K562 (cell line): ENCODE results near the gene EPO. TPM values are rescaled to one million over a fixed set of nuclear protein-coding genes. Genes with fewer than 3 reads are reported as not detected.

Source experiments
- ATAC-seq: fragments of 200-7000 bp; cut with Tn5 transposase; 3 replicates; pipeline ENCODE4 v1.9.1; 2020; ENCODE audit warnings: moderate library complexity
- BruUV-seq: library from RNA; stranded (reverse); fragments of 400-500 nt; replicated peaks from 2 replicates; lab custom pipeline; 2021; lab: Mats Ljungman, UMichigan
- CTCF ChIA-PET: fragments of 300-600 bp; formaldehyde crosslinking; extraction: SDS; loops from one replicate; lab custom pipeline; 2021; ENCODE audit warnings: low intra/inter-chr PET ratio; lab: Yijun Ruan, JAX
- POLR2A ChIA-PET: fragments of 300-600, 350-650 bp; sonication (Branson Sonifier 250); formaldehyde crosslinking; extraction: SDS; loops from one replicate; lab custom pipeline; 2021; ENCODE audit warnings: antibody characterized with exemption, inconsistent platforms; lab: Yijun Ruan, JAX
- DNase-seq, 4 experiments: peaks; one replicate each; pipeline versions ENCODE4 v3.0.0 to v3.0.0-alpha.2; 2011 to 2018; ENCODE audit warnings: low spot score in 3 of 4, mixed read lengths in 3 of 4; ENCODE audit errors: extremely low read depth in 1 of 4
- FAIRE-seq: peaks from 2 replicates; lab custom pipeline; 2011; peaks lifted over from hg19 to GRCh38; lab: Jason Lieb, UNC
- H2AFZ ChIP-seq: 2 replicates; pipeline ENCODE4 v1.6.0; 2011; ENCODE audit warnings: low read depth, low read length, control low read depth, inconsistent platforms
- H3K27ac ChIP-seq: fragments of 200-600 bp; 3 replicates; pipeline ENCODE4 v1.8.0; 2011; ENCODE audit warnings: low read depth, mild to moderate bottlenecking, control low read depth, inconsistent platforms, low read length, moderate library complexity, mixed read lengths; ENCODE audit errors: extremely low read depth
- H3K27me3 ChIP-seq, 2 experiments: fragments of 300-600 bp in 1 of 2; 2 replicates in 1 of 2; 3 replicates in 1 of 2; pipeline versions ENCODE4 v1.6.0 to v1.8.0; 2011; ENCODE audit warnings: inconsistent platforms in 2 of 2, low read length in 2 of 2, mild to moderate bottlenecking in 1 of 2, mixed read lengths in 1 of 2, moderate library complexity in 1 of 2; ENCODE audit not compliant: control insufficient read depth in 2 of 2, insufficient read depth in 2 of 2
- H3K36me3 ChIP-seq: fragments of 300-600 bp; 3 replicates; pipeline ENCODE4 v1.8.0; 2011; ENCODE audit warnings: mild to moderate bottlenecking, low read length, inconsistent platforms; ENCODE audit not compliant: control insufficient read depth, insufficient read depth
- H3K4me1 ChIP-seq, 2 experiments: fragments of 200-600 bp in 1 of 2; replicated peaks in 1 of 2; 2 replicates in 1 of 2; 3 replicates in 1 of 2; pipeline versions ENCODE4 v1.5.1 to v1.8.0; 2011; ENCODE audit warnings: inconsistent platforms in 2 of 2, low read length in 2 of 2, mild to moderate bottlenecking in 1 of 2, mixed read lengths in 1 of 2, moderate library complexity in 1 of 2; ENCODE audit not compliant: control insufficient read depth in 2 of 2, insufficient read depth in 2 of 2
- H3K4me2 ChIP-seq: 2 replicates; pipeline ENCODE4 v1.6.1; 2011; ENCODE audit warnings: low read length, control low read depth, inconsistent platforms, mixed read lengths; ENCODE audit not compliant: insufficient read depth
- H3K4me3 ChIP-seq: fragments of 200-600 bp; sonication (generic), shearing (Covaris generic); 2 replicates; pipeline ENCODE4 v1.5.1; 2016; ENCODE audit warnings: control low read depth, inconsistent platforms
- H3K79me2 ChIP-seq: fragments of 200-600 bp; 3 replicates; pipeline ENCODE4 v1.8.0; 2011; ENCODE audit warnings: low read length, inconsistent platforms; ENCODE audit not compliant: control insufficient read depth, insufficient read depth
- H3K9ac ChIP-seq, 2 experiments: 2 replicates each; pipeline versions ENCODE4 v1.6.0 to v1.6.1; 2011; ENCODE audit warnings: low read depth in 2 of 2, low read length in 2 of 2, control low read depth in 1 of 2, inconsistent platforms in 1 of 2, mild to moderate bottlenecking in 1 of 2, mixed read lengths in 1 of 2; ENCODE audit not compliant: insufficient read depth in 1 of 2
- H3K9me1 ChIP-seq: one replicate; pipeline ENCODE4 v1.6.0; 2011; ENCODE audit warnings: inconsistent platforms, mild to moderate bottlenecking, low read length, moderate library complexity; ENCODE audit not compliant: control insufficient read depth, insufficient read depth
- H3K9me3 ChIP-seq: replicated peaks from 2 replicates; pipeline ENCODE4 v1.5.1; 2011; ENCODE audit warnings: low read depth, low read length, inconsistent platforms; ENCODE audit not compliant: control insufficient read depth, insufficient read depth
- H4K20me1 ChIP-seq: replicated peaks from 2 replicates; pipeline ENCODE4 v1.6.1; 2011; ENCODE audit warnings: low read length, inconsistent platforms, mixed read lengths; ENCODE audit not compliant: control insufficient read depth, insufficient read depth
- C11orf30 ChIP-seq: fragments of 450-650 bp; IDR thresholded peaks from 2 replicates; pipeline ENCODE4 v1.6.1; 2016; ENCODE audit warnings: low read depth, mild to moderate bottlenecking
- CBX2 ChIP-seq: fragments of 200-600 bp; sonication (generic); IDR thresholded peaks from one replicate; pipeline ENCODE4 v1.6.1; 2012; ENCODE audit warnings: mild to moderate bottlenecking, low read length, inconsistent platforms; ENCODE audit not compliant: insufficient read depth, poor library complexity, severe bottlenecking
- FOXA3 ChIP-seq, 2 experiments: fragments of 450-650 bp in 1 of 2; sonication (generic) in 1 of 2; formaldehyde crosslinking; IDR thresholded peaks in 1 of 2; conservative IDR thresholded peaks in 1 of 2; 2 replicates each; pipeline versions ENCODE4 v1.4.0 to v1.8.0; 2020 to 2022; ENCODE audit warnings: mild to moderate bottlenecking in 2 of 2, missing genetic modification reagents in 1 of 2
- MAFF ChIP-seq: IDR thresholded peaks from 2 replicates; pipeline ENCODE4 v1.6.1; 2012; ENCODE audit warnings: low read length, improper control_type of control experiment
- MAFK ChIP-seq: IDR thresholded peaks from 2 replicates; pipeline ENCODE4 v1.6.1; 2011; ENCODE audit warnings: low read length, improper control_type of control experiment
- NR4A1 ChIP-seq, 2 experiments: fragments of 250-450 bp in 1 of 2; fragments of 450-650 bp in 1 of 2; sonication (Bioruptor Pico) in 1 of 2; IDR thresholded peaks; 2 replicates each; pipeline versions ENCODE4 v1.4.0 to v1.6.1; 2016 to 2020; ENCODE audit warnings: mild to moderate bottlenecking in 2 of 2, missing compliant biosample characterization in 1 of 2, missing genetic modification characterization in 1 of 2, moderate library complexity in 1 of 2
- RERE ChIP-seq: sonication (generic); formaldehyde crosslinking; IDR thresholded peaks from 2 replicates; pipeline ENCODE4 v1.8.0; 2023; ENCODE audit warnings: missing genetic modification reagents, mild to moderate bottlenecking, borderline replicate concordance
- TAF15 ChIP-seq: fragments of 200-400 bp; formaldehyde crosslinking; IDR thresholded peaks from 2 replicates; pipeline ENCODE4 v1.6.1; 2017; ENCODE audit warnings: mild to moderate bottlenecking, low read depth, low read length, moderate library complexity
- THRB ChIP-seq: fragments of 450-650 bp; formaldehyde crosslinking; conservative IDR thresholded peaks from 2 replicates; pipeline ENCODE4 v1.4.0; 2022; ENCODE audit warnings: mild to moderate bottlenecking, missing genetic modification characterization
- ZNF316 ChIP-seq: fragments of 450-650 bp; IDR thresholded peaks from 2 replicates; pipeline ENCODE4 v1.6.1; 2016
- WGBS: fragments of 100-300 bp; shearing (Covaris generic); methylation state at CpG from one replicate; pipeline ENCODE4 v1.1.6; 2016; ENCODE audit warnings: low coverage, mixed read lengths; ENCODE audit not compliant: insufficient coverage; ENCODE audit errors: missing lambda C conversion rate; 5-methylcytosine and 5-hydroxymethylcytosine counted together
- in situ Hi-C: fragments of 300-500 bp; cut with MboI; formaldehyde crosslinking; loops from 4 replicates; pipeline ENCODE4 v1.15.0; 2018; ENCODE audit warnings: inconsistent platforms, mixed read lengths
- intact Hi-C: fragments of 100-400 bp; cut with micrococcal nuclease; formaldehyde crosslinking; loops from 2 replicates; pipeline ENCODE4 v1.14.2; 2022
- polyA plus RNA-seq, 8 experiments: library from polyadenylated mRNA; depleted of rRNA in 4 of 8; stranded (reverse) in 5 of 8; unstranded in 3 of 8; fragments of >200 nt; fragmentation: Nextera tagmentation in 2 of 8; fragmentation: Illumina TruSeq in 1 of 8; extraction: Ambion mirVana in 2 of 8; extraction: Trizol in 1 of 8; gene quantifications; 2 replicates each; pipeline versions ENCODE4 v1.2.1 to v1.2.3, GENCODE V29; 2011 to 2014; ENCODE audit warnings: inconsistent platforms in 1 of 8, missing spikeins in 1 of 8
- total RNA-seq, 7 experiments: library from RNA; depleted of rRNA in 6 of 7; stranded (reverse); fragments of >200 nt in 6 of 7; fragmentation: Illumina TruSeq in 2 of 7; extraction: Trizol in 2 of 7; gene quantifications; 2 replicates each; pipeline versions ENCODE4 v1.2.1 to v1.2.3, GENCODE V29; 2011 to 2021; ENCODE audit warnings: low replicate concordance in 1 of 7
- TF ChIP-seq, protein P1 (sequence below), 2 experiments: fragments of 450-650 bp; IDR thresholded peaks; 2 replicates each; pipeline ENCODE4 v1.6.1; 2016

EPO gene
- total and polyA plus RNA-seq, 9 of the 15 experiments (the other 6 are each of a cell fraction or from before 2014, with no cell fraction given) = 0.06 to 0.41 (median 0.07) TPM; not detected in 6

DNA sequence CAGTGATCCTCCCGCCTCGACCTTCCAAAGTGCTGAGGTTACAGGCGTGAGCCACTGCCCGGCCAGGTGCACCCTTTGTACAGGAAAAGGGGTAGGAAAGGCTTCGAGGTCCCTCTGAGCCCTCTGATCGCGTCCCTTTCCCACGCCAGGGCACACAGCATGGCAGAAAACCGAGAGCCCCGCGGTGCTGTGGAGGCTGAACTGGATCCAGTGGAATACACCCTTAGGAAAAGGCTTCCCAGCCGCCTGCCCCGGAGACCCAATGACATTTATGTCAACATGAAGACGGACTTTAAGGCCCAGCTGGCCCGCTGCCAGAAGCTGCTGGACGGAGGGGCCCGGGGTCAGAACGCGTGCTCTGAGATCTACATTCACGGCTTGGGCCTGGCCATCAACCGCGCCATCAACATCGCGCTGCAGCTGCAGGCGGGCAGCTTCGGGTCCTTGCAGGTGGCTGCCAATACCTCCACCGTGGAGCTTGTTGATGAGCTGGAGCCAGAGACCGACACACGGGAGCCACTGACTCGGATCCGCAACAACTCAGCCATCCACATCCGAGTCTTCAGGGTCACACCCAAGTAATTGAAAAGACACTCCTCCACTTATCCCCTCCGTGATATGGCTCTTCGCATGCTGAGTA lies 13.5 kb upstream of the EPO start (continued):
- TF ChIP-seq THRB = no peak
- no peak for TF ChIP-seq CBX2
- no peak for TF ChIP-seq TAF15
- peak in 1 of 2 experiments; percentile 78; a peak in 1 of 4 replicates for TF ChIP-seq FOXA3 (CRISPR knock-in tag; conservative IDR thresholded peaks at IDR 0.05 in 1 of 2, IDR thresholded peaks at IDR 0.05 in 1 of 2)
- TF ChIP-seq, protein P1, sequence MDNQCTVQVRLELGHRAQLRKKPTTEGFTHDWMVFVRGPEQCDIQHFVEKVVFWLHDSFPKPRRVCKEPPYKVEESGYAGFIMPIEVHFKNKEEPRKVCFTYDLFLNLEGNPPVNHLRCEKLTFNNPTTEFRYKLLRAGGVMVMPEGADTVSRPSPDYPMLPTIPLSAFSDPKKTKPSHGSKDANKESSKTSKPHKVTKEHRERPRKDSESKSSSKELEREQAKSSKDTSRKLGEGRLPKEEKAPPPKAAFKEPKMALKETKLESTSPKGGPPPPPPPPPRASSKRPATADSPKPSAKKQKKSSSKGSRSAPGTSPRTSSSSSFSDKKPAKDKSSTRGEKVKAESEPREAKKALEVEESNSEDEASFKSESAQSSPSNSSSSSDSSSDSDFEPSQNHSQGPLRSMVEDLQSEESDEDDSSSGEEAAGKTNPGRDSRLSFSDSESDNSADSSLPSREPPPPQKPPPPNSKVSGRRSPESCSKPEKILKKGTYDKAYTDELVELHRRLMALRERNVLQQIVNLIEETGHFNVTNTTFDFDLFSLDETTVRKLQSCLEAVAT (IDR thresholded peaks at IDR 0.05) = peak in 1 of 2 experiments; percentile 87; a peak in 2 of 4 replicates

GRCh38 chr7:100708395-100708794 lies 11.9 kb upstream of the EPO start:
- Histone ChIP-seq H4K20me1 (0 out of 2 replicates have a peak, but pooled peaks cover 4% of the 10 kb centered on the region), H3K36me3 (peaks cover 22% of the 10 kb centered on the region), H3K9ac (no peak overlapping the region), H3K27me3 (no peaks in the 10 kb centered on the region), H2AFZ (no peak overlapping the region), H3K4me1 (peaks cover 6 to 30% of the 10 kb centered on the region in 2 experiments; a peak in 4 of 5 replicates), H3K9me3 (no peaks in the 10 kb centered on the region), H3K27ac (no peak overlapping the region), H3K9me1 (no peaks in the 10 kb centered on the region), H3K79me2 (peaks cover 25% of the 10 kb centered on the region), H3K4me3 (no peak overlapping the region), H3K4me2 (no peak overlapping the region)
- ChIA-PET POLR2A (interaction anchor here (0.6 to 1.3 kb wide), 5 partner anchors 18 to 889 kb away, joined by 3 read pairs; no protein-coding TSS in a partner anchor), CTCF (interaction anchor here (0.6 kb wide), 1 partner anchor 42 kb away, joined by 4 read pairs; no protein-coding TSS in a partner anchor)
- no peak for FAIRE-seq
- no peak for DNase-seq
- intact Hi-C loops = loop anchor here (5.0 kb wide), 1 partner anchor 94 kb away; no protein-coding TSS in a partner anchor
- no TSS peak for BruUV-seq
- ATAC-seq = no peak
- in situ Hi-C loops = loop anchor here (5.0 kb wide), 1 partner anchor 144 kb away; the partner anchor contains the start of gene SLC12A9
- WGBS = 61% methylated on average over 5 of the region's 6 CpGs
- TF ChIP-seq NR4A1 (CRISPR knock-in tag; IDR thresholded peaks at IDR 0.05) (no peak), NR4A1 (tag; IDR thresholded peaks at IDR 0.05) (no peak), RERE (CRISPR knock-in tag) (no peak), C11orf30 (peak; percentile 71), MAFF (peak; percentile 79), ZNF316 (peak; percentile 87), MAFK (peak; percentile 71)
